ENCODE data around the gene MRPL9.
A peak's percentile ranks its signal among the peaks of the same experiment; 100 is the strongest.
"Not testable (repeated sequence)": the region's sequence is repeated elsewhere in the genome, so short reads cannot be mapped to it uniquely, and the experiment has no call there.

GRCh38 chr1:151733995-151734394 is 29.3 kb downstream of the MRPL9 start:
- peak in 1 of 2 experiments; percentile 26; a peak in 1 of 4 replicates for TF ChIP-seq CTCF (conservative IDR thresholded peaks at IDR 0.05; ENCODE audit: low read depth in 2 of 2)
- TF ChIP-seq EZH2phosphoT487 (IDR thresholded peaks at IDR 0.05; ENCODE audit: unreplicated experiment); CREB1 (CRISPR knock-in tag; IDR thresholded peaks at IDR 0.05; ENCODE audit: low read depth): not testable (repeated sequence)
